ENCODE results near the gene RPP25. TPM values are rescaled to one million over a fixed set of nuclear protein-coding genes. Genes with fewer than 3 reads are reported as not detected.

Gene RPP25
- total and polyA plus RNA-seq, 10 of the 15 experiments (the other 5 are each of a cell fraction or from before 2014, with no cell fraction given), result 0.41 to 10.8 (median 4.7) TPM

DNA sequence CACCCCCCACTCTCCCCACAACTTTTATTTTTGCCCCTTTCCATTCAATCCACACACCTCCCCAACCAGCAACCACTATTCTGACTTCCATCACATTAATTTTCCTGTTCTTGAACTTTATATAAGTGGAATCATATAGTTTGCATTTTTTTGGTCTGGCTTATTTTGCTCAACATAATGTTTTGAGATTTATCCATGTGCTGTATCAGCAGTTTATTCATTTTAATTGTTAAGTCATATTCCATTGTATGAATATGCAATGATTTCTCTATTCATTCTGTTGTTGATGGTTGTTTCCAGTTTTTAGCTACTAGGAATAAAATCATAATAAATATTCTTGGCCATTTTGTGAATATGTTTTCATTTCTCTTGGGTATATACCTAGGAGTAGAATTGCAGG lies 33.0 kb upstream of the RPP25 start:
- no peak overlapping the region for H2AFZ ChIP-seq (ENCODE audit: control insufficient read depth, low read depth, low read length)
- POLR2A ChIA-PET, result interaction anchor here (0.7 kb wide), 1 partner anchor 292 kb away, joined by 3 read pairs; no protein-coding TSS in a partner anchor
- no TSS peak for BruUV-seq (replicated peaks)
- CTCF ChIA-PET, result interaction anchor here (0.6 to 1.6 kb wide), 2 partner anchors 20 to 221 kb away, joined by 3 to 4 read pairs; no protein-coding TSS in a partner anchor
- no peaks in the 10 kb centered on the region for H3K36me3 ChIP-seq (ENCODE audit: control insufficient read depth in 2 of 2, insufficient read depth in 2 of 2, low read length in 1 of 2)
- no peaks in the 10 kb centered on the region; a peak in 1 of 4 replicates for H3K27me3 ChIP-seq (replicated peaks in 1 of 2; ENCODE audit: control insufficient read depth in 2 of 2, insufficient read depth in 2 of 2, low read length in 1 of 2)
- SMC1A ChIA-PET (ENCODE audit: uncharacterized antibody, unreplicated experiment), result interaction anchor here (1.0 to 1.6 kb wide), 2 partner anchors 39 to 120 kb away, joined by 3 to 6 read pairs; no protein-coding TSS in a partner anchor
- RAD21 ChIA-PET (ENCODE audit: unreplicated experiment), result interaction anchor here (0.7 kb wide), 1 partner anchor 25 kb away, joined by 3 read pairs; no protein-coding TSS in a partner anchor
- ATAC-seq (no peak), DNase-seq (ENCODE audit: low read depth, low spot score) (no peak), FAIRE-seq (no peak)
- intact Hi-C loops (cut with micrococcal nuclease; ENCODE audit: unreplicated experiment) (loop anchor here (2.0 kb wide), 1 partner anchor 39 kb away; no protein-coding TSS in a partner anchor), in situ Hi-C loops (cut with MboI) (no loop called here)
- H3K27ac ChIP-seq (ENCODE audit: control insufficient read depth, insufficient read depth), result no peak overlapping the region
- TF ChIP-seq MTA3 (IDR thresholded peaks at IDR 0.05; ENCODE audit: borderline replicate concordance, low read length) (no peak), NRF1 (conservative IDR thresholded peaks at IDR 0.05; ENCODE audit: low read depth, low read length) (no peak), ZNF207 (IDR thresholded peaks at IDR 0.05; ENCODE audit: borderline replicate concordance) (no peak), TCF3 (IDR thresholded peaks at IDR 0.05; ENCODE audit: borderline replicate concordance, insufficient read depth, low read depth, low read length) (no peak), SIN3A (IDR thresholded peaks at IDR 0.05; ENCODE audit: low read depth, low read length) (no peak), TCF7 (IDR thresholded peaks at IDR 0.05; ENCODE audit: borderline replicate concordance) (no peak)
- TF ChIP-seq, protein P1, sequence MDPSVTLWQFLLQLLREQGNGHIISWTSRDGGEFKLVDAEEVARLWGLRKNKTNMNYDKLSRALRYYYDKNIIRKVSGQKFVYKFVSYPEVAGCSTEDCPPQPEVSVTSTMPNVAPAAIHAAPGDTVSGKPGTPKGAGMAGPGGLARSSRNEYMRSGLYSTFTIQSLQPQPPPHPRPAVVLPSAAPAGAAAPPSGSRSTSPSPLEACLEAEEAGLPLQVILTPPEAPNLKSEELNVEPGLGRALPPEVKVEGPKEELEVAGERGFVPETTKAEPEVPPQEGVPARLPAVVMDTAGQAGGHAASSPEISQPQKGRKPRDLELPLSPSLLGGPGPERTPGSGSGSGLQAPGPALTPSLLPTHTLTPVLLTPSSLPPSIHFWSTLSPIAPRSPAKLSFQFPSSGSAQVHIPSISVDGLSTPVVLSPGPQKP (IDR thresholded peaks at IDR 0.05; ENCODE audit: low read depth, low read length), result no peak
- no peaks in the 10 kb centered on the region for H3K79me2 ChIP-seq (ENCODE audit: control insufficient read depth, insufficient read depth, low read length)
- H3K4me1 ChIP-seq (ENCODE audit: control insufficient read depth, insufficient read depth, low read length), result no peaks in the 10 kb centered on the region
- no peak overlapping the region for H3K4me3 ChIP-seq
- no peaks in the 10 kb centered on the region for H3K9me3 ChIP-seq (replicated peaks; ENCODE audit: control insufficient read depth, insufficient read depth, low read length)
- no peak overlapping the region for H3K4me2 ChIP-seq (ENCODE audit: control insufficient read depth, insufficient read depth)
- H3K9ac ChIP-seq (ENCODE audit: control insufficient read depth, insufficient read depth, low read length), result no peak overlapping the region
- no peaks in the 10 kb centered on the region for H4K20me1 ChIP-seq (ENCODE audit: control insufficient read depth, insufficient read depth)

Measured in GM12878 (cell line).